Lung (tissue), 12 donors: ENCODE results near the gene SLC16A6. TPM values are rescaled to one million over a fixed set of nuclear protein-coding genes. Genes with fewer than 3 reads are reported as not detected.
"Not testable (repeated sequence)": the region's sequence is repeated elsewhere in the genome, so short reads cannot be mapped to it uniquely, and the experiment has no call there.

Experiments
- ATAC-seq: fragments of 200-7000 bp; cut with Tn5 transposase; one replicate; pipeline ENCODE4 v1.9.1; 2020; ENCODE audit warnings: moderate number of reproducible peaks; ENCODE audit not compliant: insufficient read depth, low FRiP score
- DNase-seq, 3 donors: peaks; one replicate each; pipeline ENCODE4 v3.0.0-alpha.2; 2013 to 2017
- H3K27ac ChIP-seq, 2 donors: one replicate each; pipeline ENCODE4 v1.5.1; 2013; ENCODE audit warnings: mild to moderate bottlenecking in 2 of 2, moderate library complexity in 2 of 2, control low read depth in 1 of 2, inconsistent platforms in 1 of 2, low read depth in 1 of 2, low read length in 1 of 2
- H3K27me3 ChIP-seq, 3 donors: one replicate each; pipeline ENCODE4 v1.5.1; 2013; ENCODE audit warnings: low read length in 2 of 3; ENCODE audit not compliant: control insufficient read depth in 3 of 3, insufficient read depth in 3 of 3
- H3K36me3 ChIP-seq, 4 donors: one replicate each; pipeline ENCODE4 v1.5.1; 2013; ENCODE audit warnings: low read length in 4 of 4, mild to moderate bottlenecking in 1 of 4, moderate library complexity in 1 of 4; ENCODE audit not compliant: control insufficient read depth in 4 of 4, insufficient read depth in 4 of 4
- H3K4me1 ChIP-seq, 5 donors: one replicate each; pipeline ENCODE4 v1.5.1; 2013; ENCODE audit warnings: low read length in 5 of 5, mild to moderate bottlenecking in 2 of 5, moderate library complexity in 1 of 5; ENCODE audit not compliant: control insufficient read depth in 5 of 5, insufficient read depth in 5 of 5
- H3K4me3 ChIP-seq: one replicate; pipeline ENCODE4 v1.5.1; 2013; ENCODE audit warnings: mild to moderate bottlenecking, control low read depth, moderate library complexity
- H3K9ac ChIP-seq, 2 donors: one replicate each; pipeline ENCODE4 v1.5.1; 2013; ENCODE audit warnings: low read length in 2 of 2, control low read depth in 1 of 2; ENCODE audit not compliant: insufficient read depth in 1 of 2
- H3K9me3 ChIP-seq, 4 donors: one replicate each; pipeline ENCODE4 v1.5.1; 2013; ENCODE audit warnings: low read length in 3 of 4, mild to moderate bottlenecking in 1 of 4, moderate library complexity in 1 of 4; ENCODE audit not compliant: control insufficient read depth in 4 of 4, insufficient read depth in 3 of 4
- WGBS, 2 donors: extraction: QIAGEN DNeasy Blood & Tissue Kit; methylation state at CpG; one replicate each; pipeline ENCODE4 v1.1.7; 2013; 5-methylcytosine and 5-hydroxymethylcytosine counted together
- polyA plus RNA-seq, 2 donors: library from polyadenylated mRNA; stranded (reverse); fragments of 200-250 nt; gene quantifications; one replicate each; pipeline ENCODE4 v1.2.1, GENCODE V29; 2013
- total RNA-seq, 2 donors: library from RNA; depleted of rRNA in 1 of 2; stranded (reverse); fragments of >200 nt in 1 of 2; gene quantifications; one replicate each; pipeline ENCODE4 v1.2.1, GENCODE V29; 2014 to 2021
- TF ChIP-seq, protein P1 (sequence below): IDR thresholded peaks from 2 replicates; pipeline ENCODE4 v1.5.1; 2012; ENCODE audit warnings: mild to moderate bottlenecking; ENCODE audit errors: control extremely low read depth, extremely low read depth
- donor health status: control.
- donor health status: control.
- donor health status: Bipolar disorder and iron deficiency.
- donor health status: healthy.
- donor health status: DM: yes; HTN: yes; CAD: no.

Gene SLC16A6
- total and polyA plus RNA-seq, 4 donors = 2.0 to 10.9 (median 4.8) TPM

DNA sequence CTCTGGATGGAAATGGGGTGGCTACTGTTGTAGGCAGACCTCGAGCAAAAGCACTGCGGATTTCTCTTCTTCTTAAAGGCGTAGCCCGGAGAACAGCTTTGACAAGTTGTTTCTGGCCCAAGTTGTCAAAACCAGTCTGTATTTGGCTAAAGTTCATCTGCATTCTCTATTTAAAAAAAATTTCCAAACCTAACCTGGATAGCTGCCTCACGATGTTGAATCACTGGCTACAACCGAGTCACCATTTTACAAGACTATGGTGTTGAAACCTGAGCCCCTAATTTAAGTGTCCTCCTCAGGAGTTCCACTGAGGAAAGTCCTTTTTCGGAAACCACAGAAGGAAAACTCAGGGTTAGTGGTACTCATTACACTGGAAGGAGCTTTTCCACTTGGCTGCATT, 1.5 kb downstream of the SLC16A6 start:
- Histone ChIP-seq H3K36me3 (no peaks in the 10 kb centered on the region), H3K9ac (no peak overlapping the region), H3K27me3 (peaks cover 0 to 41% (median 33%) of the 10 kb centered on the region in 3 donors), H3K27ac (no peak overlapping the region), H3K9me3 (no peaks in the 10 kb centered on the region), H3K4me3 (no peak overlapping the region), H3K4me1 (peaks cover 0 to 22% (median 8%) of the 10 kb centered on the region in 5 donors)
- TF ChIP-seq, protein P1, sequence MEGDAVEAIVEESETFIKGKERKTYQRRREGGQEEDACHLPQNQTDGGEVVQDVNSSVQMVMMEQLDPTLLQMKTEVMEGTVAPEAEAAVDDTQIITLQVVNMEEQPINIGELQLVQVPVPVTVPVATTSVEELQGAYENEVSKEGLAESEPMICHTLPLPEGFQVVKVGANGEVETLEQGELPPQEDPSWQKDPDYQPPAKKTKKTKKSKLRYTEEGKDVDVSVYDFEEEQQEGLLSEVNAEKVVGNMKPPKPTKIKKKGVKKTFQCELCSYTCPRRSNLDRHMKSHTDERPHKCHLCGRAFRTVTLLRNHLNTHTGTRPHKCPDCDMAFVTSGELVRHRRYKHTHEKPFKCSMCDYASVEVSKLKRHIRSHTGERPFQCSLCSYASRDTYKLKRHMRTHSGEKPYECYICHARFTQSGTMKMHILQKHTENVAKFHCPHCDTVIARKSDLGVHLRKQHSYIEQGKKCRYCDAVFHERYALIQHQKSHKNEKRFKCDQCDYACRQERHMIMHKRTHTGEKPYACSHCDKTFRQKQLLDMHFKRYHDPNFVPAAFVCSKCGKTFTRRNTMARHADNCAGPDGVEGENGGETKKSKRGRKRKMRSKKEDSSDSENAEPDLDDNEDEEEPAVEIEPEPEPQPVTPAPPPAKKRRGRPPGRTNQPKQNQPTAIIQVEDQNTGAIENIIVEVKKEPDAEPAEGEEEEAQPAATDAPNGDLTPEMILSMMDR = no peak
- DNase-seq = no peak
- ATAC-seq = no peak
- WGBS, 2 donors = 77 to 84% methylated on average over 7 of the region's 7 CpGs

DNA sequence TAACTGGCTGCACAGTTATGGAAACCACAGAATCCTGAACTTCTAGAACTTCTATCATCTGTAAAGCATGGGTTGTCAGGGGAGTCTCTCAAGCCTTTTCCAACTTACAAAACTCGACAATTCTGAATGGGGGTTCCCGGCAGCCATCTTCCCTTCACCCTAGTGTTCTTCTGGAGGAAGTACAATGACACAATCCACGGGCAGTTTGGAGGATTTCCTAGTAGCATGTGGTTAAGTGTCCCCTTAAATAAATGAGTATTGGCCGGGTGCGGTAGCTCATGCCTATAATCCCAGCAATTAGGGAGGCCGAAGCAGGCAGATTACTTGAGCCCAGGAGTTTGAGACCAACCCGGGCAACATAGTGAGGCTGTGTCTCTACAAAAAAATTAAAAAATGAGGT, 2.1 kb downstream of the SLC16A6 start:
- WGBS, 2 donors = 42 to 67% methylated on average over 7 of the region's 7 CpGs
- no peak overlapping the region for H3K27ac ChIP-seq

DNA sequence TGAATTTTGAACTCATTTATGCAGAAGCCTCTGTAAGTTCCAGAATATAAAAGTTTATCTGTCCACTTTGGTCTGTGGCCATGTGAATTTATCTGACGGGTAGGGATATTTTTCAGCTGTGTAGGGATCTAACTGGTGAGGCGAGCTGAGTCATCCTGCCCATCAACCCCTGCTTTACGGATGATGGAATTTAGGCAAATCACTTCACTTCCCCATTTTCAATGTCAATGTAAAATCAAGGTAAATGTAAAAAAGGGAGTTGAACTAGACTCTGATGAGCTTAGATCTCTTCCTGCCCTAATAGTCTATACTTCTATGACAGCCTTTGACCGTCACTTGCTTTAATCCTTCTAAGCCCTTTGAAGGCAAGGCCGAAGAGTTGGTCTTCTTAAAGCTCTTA, 2.6 kb downstream of the SLC16A6 start:
- ATAC-seq (no peak), DNase-seq (no peak)
- Histone ChIP-seq H3K4me1 (peaks cover 0 to 22% (median 8%) of the 10 kb centered on the region in 5 donors), H3K27ac (no peak overlapping the region), H3K36me3 (no peaks in the 10 kb centered on the region), H3K27me3 (peaks cover 0 to 32% (median 24%) of the 10 kb centered on the region in 3 donors), H3K4me3 (no peak overlapping the region), H3K9ac (no peak overlapping the region), H3K9me3 (no peaks in the 10 kb centered on the region)
- 50 to 77% methylated on average over 5 of the region's 5 CpGs for WGBS, 2 donors
- TF ChIP-seq, protein P1 = no peak

More for the DNA sequence above, 2.1 kb downstream of the SLC16A6 start:
- H3K9ac ChIP-seq = no peak overlapping the region
- peaks cover 0 to 22% (median 8%) of the 10 kb centered on the region in 5 donors for H3K4me1 ChIP-seq
- TF ChIP-seq, protein P1 = no peak
- no peak for ATAC-seq
- no peaks in the 10 kb centered on the region for H3K9me3 ChIP-seq
- DNase-seq = peak in 1 of 3 donors; percentile 5
- peaks cover 0 to 36% (median 28%) of the 10 kb centered on the region in 3 donors for H3K27me3 ChIP-seq
- H3K36me3 ChIP-seq = no peaks in the 10 kb centered on the region
- H3K4me3 ChIP-seq = no peak overlapping the region

DNA sequence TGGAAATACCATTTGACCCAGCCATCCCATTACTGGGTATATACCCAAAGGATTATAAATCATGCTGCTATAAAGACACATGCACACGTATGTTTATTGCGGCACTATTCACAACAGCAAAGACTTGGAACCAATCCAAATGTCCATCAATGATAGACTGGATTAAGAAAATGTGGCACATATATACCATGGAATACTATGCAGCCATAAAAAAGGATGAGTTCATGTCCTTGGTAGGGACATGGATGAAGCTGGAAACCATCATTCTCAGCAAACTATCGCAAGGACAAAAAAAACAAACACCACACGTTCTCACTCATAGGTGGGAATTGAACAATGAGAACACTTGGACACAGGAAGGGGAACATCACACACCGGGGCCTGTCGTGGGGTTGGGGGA, 9.0 kb downstream of the SLC16A6 start:
- not testable (repeated sequence) for DNase-seq, H3K9me3 ChIP-seq, H3K4me3 ChIP-seq, H3K9ac ChIP-seq, H3K27ac ChIP-seq, ATAC-seq, H3K27me3 ChIP-seq, H3K36me3 ChIP-seq, H3K4me1 ChIP-seq
- WGBS, 2 donors = 86 to 98% methylated on average over 4 of the region's 6 CpGs
